Colonic mucosa (tissue), 4 donors: ENCODE results near the gene EIF2B5. TPM values are rescaled to one million over a fixed set of nuclear protein-coding genes. Genes with fewer than 3 reads are reported as not detected.

Experiments used
- DNase-seq: peaks from one replicate; pipeline ENCODE4 v3.0.0-alpha.2; 2020
- H3K27ac ChIP-seq: fragments of 200-600 bp; one replicate; pipeline ENCODE4 v1.8.0; 2021
- H3K27me3 ChIP-seq: fragments of 200-600 bp; one replicate; pipeline ENCODE4 v1.8.0; 2021
- H3K36me3 ChIP-seq: fragments of 200-600 bp; one replicate; pipeline ENCODE4 v1.8.0; 2021
- H3K4me1 ChIP-seq: fragments of 200-600 bp; one replicate; pipeline ENCODE4 v1.8.0; 2021; ENCODE audit warnings: mild to moderate bottlenecking
- H3K4me3 ChIP-seq: fragments of 200-600 bp; one replicate; pipeline ENCODE4 v1.8.0; 2021
- H3K9ac ChIP-seq, 2 donors: one replicate each; pipeline ENCODE4 v1.7.0; 2013; ENCODE audit warnings: control low read depth in 2 of 2, low read depth in 2 of 2, low read length in 2 of 2
- H3K9me3 ChIP-seq: fragments of 200-600 bp; one replicate; pipeline ENCODE4 v1.8.0; 2021
- CTCF ChIP-seq: fragments of 200-600 bp; IDR thresholded peaks from one replicate; pipeline ENCODE4 v1.8.0; 2022; ENCODE audit warnings: antibody characterized with exemption, mild to moderate bottlenecking
- intact Hi-C: fragments of 100-400 bp; cut with DNase I; formaldehyde crosslinking; loops from one replicate; pipeline ENCODE4 v1.14.1; 2022
- total RNA-seq, 2 donors: library from RNA; stranded (reverse); fragmentation: NEBNext Ultra II Directional in 1 of 2; extraction: Animal tissue kit (Norgen Biotek cat#: 25700) in 1 of 2; gene quantifications; one replicate each; pipeline ENCODE4 v1.2.1, GENCODE V29; 2021
- donor health status: healthy.
- donor health status: DM: no; HTN: no; CAD: no.
- donor health status: DM: no; HTN: no; CAD: no.

EIF2B5 gene
- total RNA-seq, 2 donors from 2014 or later = 36.0 to 58.3 TPM

GRCh38 chr3:184140436-184140835 lies 5.3 kb downstream of the EIF2B5 start:
- H3K36me3 ChIP-seq = peaks cover 15% of the 10 kb centered on the region
- no peak for DNase-seq

GRCh38 chr3:184142199-184142598 lies 7.0 kb downstream of the EIF2B5 start:
- no peaks in the 10 kb centered on the region for H3K27me3 ChIP-seq
- H3K9me3 ChIP-seq = no peaks in the 10 kb centered on the region
- no peak overlapping the region for H3K4me3 ChIP-seq
- no peak for DNase-seq
- intact Hi-C loops = loop anchor here (5.0 kb wide), 1 partner anchor 100 kb away; no protein-coding TSS in a partner anchor
- H3K4me1 ChIP-seq = no peaks in the 10 kb centered on the region
- H3K36me3 ChIP-seq = peaks cover 15% of the 10 kb centered on the region
- no peak overlapping the region for H3K9ac ChIP-seq
- H3K27ac ChIP-seq = no peak overlapping the region
- no peak for TF ChIP-seq CTCF

More at GRCh38 chr3:184140436-184140835, 5.3 kb downstream of the EIF2B5 start:
- no peaks in the 10 kb centered on the region for H3K9me3 ChIP-seq
- no peak overlapping the region for H3K27ac ChIP-seq
- H3K27me3 ChIP-seq = no peaks in the 10 kb centered on the region
- no peak for TF ChIP-seq CTCF
- H3K9ac ChIP-seq = no peak overlapping the region
- intact Hi-C loops = loop anchor here (5.0 kb wide), 1 partner anchor 102 kb away; no protein-coding TSS in a partner anchor
- H3K4me1 ChIP-seq = peaks cover 9% of the 10 kb centered on the region
- no peak overlapping the region for H3K4me3 ChIP-seq

- H3K9me3 ChIP-seq = no peaks in the 10 kb centered on the region
- TF ChIP-seq CTCF = no peak
- H3K9ac ChIP-seq = no peak overlapping the region
- no peaks in the 10 kb centered on the region for H3K27me3 ChIP-seq
- no peak overlapping the region for H3K4me3 ChIP-seq
- H3K27ac ChIP-seq = no peak overlapping the region
- H3K4me1 ChIP-seq = no peaks in the 10 kb centered on the region
- intact Hi-C loops = loop anchor here (5.0 kb wide), 1 partner anchor 99 kb away; no protein-coding TSS in a partner anchor
- DNase-seq = no peak
- peaks cover 15% of the 10 kb centered on the region for H3K36me3 ChIP-seq
These were observed 8.2 kb downstream of the EIF2B5 start for GRCh38 chr3:184143327-184143726.

- intact Hi-C loops = loop anchor here (5.0 kb wide), 1 partner anchor 98 kb away; no protein-coding TSS in a partner anchor
- H3K4me1 ChIP-seq = no peaks in the 10 kb centered on the region
- no peak for DNase-seq
- H3K4me3 ChIP-seq = no peak overlapping the region
- no peak for TF ChIP-seq CTCF
- peaks cover 15% of the 10 kb centered on the region for H3K36me3 ChIP-seq
- H3K9me3 ChIP-seq = no peaks in the 10 kb centered on the region
- H3K27me3 ChIP-seq = no peaks in the 10 kb centered on the region
- H3K27ac ChIP-seq = no peak overlapping the region
- H3K9ac ChIP-seq = no peak overlapping the region
These were observed 9.3 kb downstream of the EIF2B5 start for GRCh38 chr3:184144505-184144904.

GRCh38 chr3:184145111-184145524 lies 10.0 kb downstream of the EIF2B5 start:
- H3K4me1 ChIP-seq = no peaks in the 10 kb centered on the region
- peak; percentile 69 for DNase-seq
- H3K4me3 ChIP-seq = no peak overlapping the region
- intact Hi-C loops = no loop called here
- H3K27ac ChIP-seq = no peak overlapping the region
- peak; percentile 50 for TF ChIP-seq CTCF
- H3K36me3 ChIP-seq = peaks cover 14% of the 10 kb centered on the region
- H3K27me3 ChIP-seq = no peaks in the 10 kb centered on the region
- no peaks in the 10 kb centered on the region for H3K9me3 ChIP-seq
- H3K9ac ChIP-seq = no peak overlapping the region
